RWPE2 (cell line): ENCODE data around the gene SMO.

ENCODE experiments used
- ATAC-seq: fragments of 200-7000 bp; cut with Tn5 transposase; 3 replicates; pipeline ENCODE4 v1.9.1; 2021; ENCODE audit warnings: low read depth
- DNase-seq: peaks from one replicate; pipeline ENCODE4 v3.0.0-alpha.2; 2020; ENCODE audit warnings: low spot score
- H3K27ac ChIP-seq: fragments of 450-650 bp; 2 replicates; pipeline ENCODE4 v1.5.1; 2017; ENCODE audit warnings: mild to moderate bottlenecking; ENCODE audit not compliant: poor library complexity, severe bottlenecking
- H3K27me3 ChIP-seq: fragments of 250-450 bp; sonication (Bioruptor Pico); 2 replicates; pipeline ENCODE4 v1.5.1; 2021; ENCODE audit warnings: mild to moderate bottlenecking, moderate library complexity; ENCODE audit not compliant: insufficient read depth, poor library complexity, severe bottlenecking
- H3K36me3 ChIP-seq: fragments of 250-450 bp; sonication (Bioruptor Pico); 2 replicates; pipeline ENCODE4 v1.5.1; 2020; ENCODE audit warnings: low read depth, mild to moderate bottlenecking, moderate library complexity
- H3K4me1 ChIP-seq: fragments of 250-450 bp; sonication (Bioruptor Pico); 2 replicates; pipeline ENCODE4 v1.5.1; 2021; ENCODE audit warnings: mild to moderate bottlenecking, moderate library complexity; ENCODE audit not compliant: insufficient read depth, poor library complexity, severe bottlenecking
- H3K4me3 ChIP-seq: fragments of 250-450 bp; sonication (Bioruptor Pico); 2 replicates; pipeline ENCODE4 v1.5.1; 2021; ENCODE audit warnings: mild to moderate bottlenecking, moderate library complexity; ENCODE audit not compliant: severe bottlenecking
- H3K9me3 ChIP-seq: fragments of 250-450 bp; sonication (Bioruptor Pico); 2 replicates; pipeline ENCODE4 v1.5.1; 2021; ENCODE audit warnings: mild to moderate bottlenecking, moderate library complexity; ENCODE audit not compliant: severe bottlenecking
- CTCF ChIP-seq: fragments of 450-650 bp; IDR thresholded peaks from one replicate; pipeline ENCODE4 v1.5.1; 2017; ENCODE audit warnings: mild to moderate bottlenecking, moderate library complexity; ENCODE audit not compliant: poor library complexity, severe bottlenecking

SMO gene

GRCh38 chr7:129202058-129202777 is 13.8 kb downstream of the SMO start:
- TF ChIP-seq CTCF = no peak
- H3K9me3 ChIP-seq = no peaks in the 10 kb centered on the region
- ATAC-seq = no peak

GRCh38 chr7:129203050-129203741 is 14.8 kb downstream of the SMO start:
- H3K36me3 ChIP-seq = no peaks in the 10 kb centered on the region
- TF ChIP-seq CTCF = no peak
- H3K9me3 ChIP-seq = no peaks in the 10 kb centered on the region
- no peak overlapping the region for H3K27ac ChIP-seq
- H3K4me1 ChIP-seq = no peaks in the 10 kb centered on the region
- no peaks in the 10 kb centered on the region for H3K27me3 ChIP-seq
- DNase-seq (no peak), ATAC-seq (no peak)
- no peak overlapping the region for H3K4me3 ChIP-seq

More at GRCh38 chr7:129202058-129202777, 13.8 kb downstream of the SMO start:
- no peaks in the 10 kb centered on the region for H3K27me3 ChIP-seq
- H3K4me3 ChIP-seq = no peak overlapping the region
- H3K4me1 ChIP-seq = no peaks in the 10 kb centered on the region
- H3K36me3 ChIP-seq = no peaks in the 10 kb centered on the region
- no peak for DNase-seq
- no peak overlapping the region for H3K27ac ChIP-seq

GRCh38 chr7:129205126-129205818 is 16.8 kb downstream of the SMO start:
- no peak overlapping the region for H3K27ac ChIP-seq
- TF ChIP-seq CTCF = no peak
- no peak for DNase-seq
- ATAC-seq = no peak
- H3K36me3 ChIP-seq = no peaks in the 10 kb centered on the region
- no peak overlapping the region for H3K4me3 ChIP-seq
- H3K4me1 ChIP-seq = no peaks in the 10 kb centered on the region
- no peaks in the 10 kb centered on the region for H3K27me3 ChIP-seq
- no peaks in the 10 kb centered on the region for H3K9me3 ChIP-seq

GRCh38 chr7:129205987-129206785 is 17.8 kb downstream of the SMO start:
- Histone ChIP-seq H3K9me3 (no peaks in the 10 kb centered on the region), H3K4me3 (no peak overlapping the region), H3K4me1 (no peaks in the 10 kb centered on the region), H3K27me3 (no peaks in the 10 kb centered on the region), H3K27ac (no peak overlapping the region), H3K36me3 (no peaks in the 10 kb centered on the region)
- ATAC-seq = no peak
- no peak for TF ChIP-seq CTCF
- no peak for DNase-seq
